GM21423 (cell line): Measurements from ENCODE around the gene STON2.
"Not testable (repeated sequence)": the region's sequence is repeated elsewhere in the genome, so short reads cannot be mapped to it uniquely, and the experiment has no call there.

Experiments
- ATAC-seq: cut with Tn5 transposase; IDR thresholded peaks from one replicate; pipeline ENCODE4 v1.9.1; 2021; ENCODE audit warnings: mild to moderate bottlenecking, moderate library complexity; ENCODE audit not compliant: unreplicated experiment

Gene STON2

DNA sequence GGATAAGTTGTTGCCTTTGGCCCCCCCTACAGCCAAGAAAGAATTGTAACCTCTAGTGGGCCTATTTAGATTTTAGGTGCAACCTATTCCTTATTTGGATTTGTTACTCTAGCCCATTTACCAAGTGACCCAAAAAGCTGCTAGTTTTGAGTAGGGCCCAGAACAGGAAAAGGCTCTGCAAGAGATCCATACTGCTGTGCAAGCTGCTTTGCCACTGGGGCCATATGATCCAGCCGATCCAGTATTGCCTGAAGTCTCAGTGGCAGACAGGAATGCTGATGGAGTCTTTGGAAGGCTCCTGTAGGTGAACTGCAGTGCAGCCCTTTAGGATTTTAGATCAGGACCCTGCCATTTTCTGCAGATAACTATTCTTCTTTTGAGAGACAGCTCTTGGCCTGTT is 166.5 kb downstream of the STON2 start:
- ATAC-seq, result no peak

DNA sequence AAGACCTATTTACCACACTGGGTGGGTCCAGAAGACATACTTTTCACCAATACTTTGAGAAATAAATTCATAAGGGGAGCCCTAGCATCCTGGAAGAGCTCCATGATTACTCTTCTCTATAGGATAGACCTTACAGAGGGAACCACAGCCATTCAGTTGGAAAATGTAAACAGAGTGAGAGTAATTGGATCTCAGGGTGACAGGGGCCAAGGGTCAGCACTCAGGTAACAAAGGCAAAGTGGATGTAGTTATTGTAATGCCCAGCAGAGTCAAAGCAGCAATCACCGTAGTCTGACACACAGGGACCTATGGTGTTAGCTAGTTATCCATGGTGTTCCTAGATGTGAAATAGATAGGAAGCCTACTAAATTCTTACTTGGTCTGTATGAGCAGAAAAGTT is 168.6 kb downstream of the STON2 start:
- no peak for ATAC-seq

DNA sequence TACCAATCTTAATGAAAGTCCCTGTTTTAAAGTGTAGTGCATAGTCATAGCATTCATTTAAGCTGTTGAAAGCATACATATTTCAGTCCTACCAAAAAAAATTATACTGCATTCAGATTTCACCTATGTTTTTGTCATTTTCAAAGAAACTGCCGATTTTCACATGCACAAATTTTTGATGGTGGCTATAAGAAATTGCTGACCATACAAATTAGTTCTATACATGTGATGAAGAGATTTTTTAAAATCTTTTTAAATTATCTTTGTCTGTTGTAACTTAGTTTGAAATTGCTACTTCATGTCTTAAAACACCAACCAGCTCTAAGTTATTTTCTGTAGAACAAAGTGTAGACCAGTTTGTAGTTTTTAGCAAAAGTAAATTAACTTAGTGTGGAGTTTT is 175.9 kb downstream of the STON2 start:
- no peak for ATAC-seq

- not testable (repeated sequence) for ATAC-seq
Measured at GRCh38 chr14:81223788-81224187, 176.3 kb downstream of the STON2 start.

GRCh38 chr14:81222691-81223090 is 177.4 kb downstream of the STON2 start:
- no peak for ATAC-seq

DNA sequence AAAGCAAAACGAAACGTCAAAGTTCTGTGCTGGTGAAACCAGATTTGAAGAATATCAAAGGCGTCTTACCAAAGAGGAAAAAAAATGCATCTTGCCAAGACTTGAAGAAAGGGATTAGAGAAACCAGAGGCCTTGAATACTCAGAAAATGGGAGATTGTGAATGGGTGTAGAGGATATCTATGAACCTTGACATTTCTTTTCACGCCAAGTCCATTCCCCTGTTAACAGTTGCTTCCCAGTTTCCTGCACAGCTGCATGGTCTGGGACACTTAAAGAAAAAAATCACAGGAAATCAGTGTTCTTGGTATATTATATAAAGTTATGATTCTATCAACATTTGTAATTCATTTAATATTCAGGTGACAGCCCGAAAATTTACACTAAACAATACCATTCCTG is 178.0 kb downstream of the STON2 start:
- no peak for ATAC-seq

DNA sequence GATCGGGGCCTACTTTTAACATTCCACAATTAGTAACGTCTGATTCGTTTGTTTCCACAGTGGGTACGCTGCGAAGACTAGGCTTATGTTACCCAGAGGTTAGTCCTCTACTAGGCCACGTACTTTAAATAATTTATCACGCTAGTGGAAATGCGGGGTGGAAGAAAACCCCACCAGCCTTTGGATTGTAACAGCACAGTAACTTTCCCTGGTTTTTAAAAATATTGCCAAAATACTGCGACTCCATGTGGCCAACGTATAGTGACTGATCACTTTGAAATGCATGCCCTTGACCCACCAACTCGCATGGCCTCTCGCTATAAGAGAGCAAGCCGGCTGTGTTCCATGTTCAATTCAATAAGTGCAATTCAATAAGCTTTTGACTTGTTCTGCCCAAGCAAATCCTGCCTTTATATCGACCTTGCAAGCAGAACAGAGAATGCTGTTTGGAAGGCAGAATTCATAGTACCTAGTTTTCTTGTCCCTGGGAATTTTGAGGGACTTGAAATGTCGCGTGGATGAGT is 178.5 kb downstream of the STON2 start:
- ATAC-seq, result no peak

DNA sequence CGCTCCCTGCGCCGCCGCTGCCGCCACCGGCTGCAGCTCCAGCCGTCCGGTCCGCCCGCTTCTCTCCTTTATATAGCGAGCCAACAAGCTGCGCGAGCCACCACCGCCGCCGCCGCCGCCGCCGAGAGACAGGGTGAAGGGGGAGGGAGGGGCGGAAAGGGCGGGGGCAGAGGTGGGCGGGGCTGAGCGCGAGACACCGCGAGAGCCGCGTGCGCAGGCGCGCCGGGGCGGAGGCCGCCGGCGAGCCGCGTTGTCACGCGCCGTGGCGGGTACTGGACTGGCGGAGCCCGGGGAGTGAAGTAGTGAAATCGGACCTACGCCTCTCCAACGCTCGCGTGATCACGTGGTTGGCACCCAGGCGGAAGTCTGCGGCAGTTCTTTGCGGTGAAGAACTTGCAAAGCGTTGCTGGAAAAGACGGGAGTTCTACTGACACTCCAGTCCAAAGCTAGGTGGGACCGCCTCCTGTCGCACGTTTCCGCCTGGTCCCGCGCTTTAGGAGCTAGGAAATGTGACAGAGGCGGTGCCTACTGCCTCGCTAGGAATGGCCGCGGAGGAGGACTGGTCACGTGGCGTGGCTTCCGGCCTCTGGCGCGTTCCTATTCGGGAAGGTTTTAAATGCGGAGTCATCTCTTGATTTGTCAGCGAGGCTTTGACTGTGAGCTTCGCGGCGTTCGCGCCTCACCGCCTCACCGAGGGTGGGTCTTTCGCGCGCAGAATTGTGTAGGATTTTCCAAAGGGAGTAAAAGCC is 179.1 kb downstream of the STON2 start, which contains the start of gene GTF2A1:
Gene GTF2A1, minus strand, starts transcription at position 130 of the 749 bp plus-strand sequence. CDS start 441 bp downstream, outside the sequence.
- peak; percentile 72 for ATAC-seq

DNA sequence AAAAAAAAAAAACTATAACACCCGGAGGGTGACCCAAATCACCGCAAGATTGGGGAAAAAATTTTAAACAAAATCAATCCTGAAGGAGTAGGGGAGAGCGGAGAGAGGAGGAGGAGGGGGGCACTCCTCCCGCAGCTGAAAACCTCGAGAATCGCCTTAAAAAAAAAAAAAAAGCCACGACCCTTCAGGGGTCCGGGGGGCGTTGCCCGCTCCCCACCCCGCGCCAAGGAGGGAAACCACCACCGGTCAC is 179.6 kb downstream of the STON2 start:
- no peak for ATAC-seq

GRCh38 chr14:81219759-81220579 is 180.2 kb downstream of the STON2 start:
- ATAC-seq, result no peak

DNA sequence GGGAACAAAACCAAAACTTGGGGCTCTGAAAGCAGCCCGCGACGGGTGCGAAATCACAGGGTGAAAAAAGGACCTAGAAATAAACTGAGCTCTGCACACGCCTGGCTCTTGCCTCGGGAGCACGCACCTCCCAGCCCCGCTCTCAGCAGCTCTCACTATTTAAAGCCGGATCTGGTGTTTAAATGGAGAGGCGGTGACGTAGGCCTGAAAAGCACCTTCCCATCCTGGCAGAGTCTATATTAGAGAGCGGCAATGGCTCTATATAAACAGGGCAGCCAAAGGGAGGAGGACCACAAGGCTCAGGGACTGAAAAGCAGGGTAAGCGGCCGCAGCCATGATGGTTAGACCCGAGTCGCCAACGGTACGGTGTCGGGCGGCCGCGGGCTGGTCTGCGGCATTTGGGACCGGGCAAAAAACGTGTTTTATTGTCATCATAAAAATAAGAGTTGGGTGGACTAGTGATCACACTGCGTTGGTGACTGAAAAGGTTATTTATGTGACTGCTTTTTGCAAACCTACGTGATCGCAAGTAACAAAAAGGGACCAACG is 180.8 kb downstream of the STON2 start:
- peak; percentile 58 for ATAC-seq

GRCh38 chr14:81211844-81212243 is 188.3 kb downstream of the STON2 start:
- peak; percentile 72 for ATAC-seq
